COLO668 (cell line): ENCODE results near the gene FMNL3.

Source experiments
- DNase-seq: peaks from one replicate; lab custom pipeline; 2025; ENCODE audit not compliant: unreplicated experiment; lab: John Stamatoyannopoulos, UW

FMNL3 gene

DNA sequence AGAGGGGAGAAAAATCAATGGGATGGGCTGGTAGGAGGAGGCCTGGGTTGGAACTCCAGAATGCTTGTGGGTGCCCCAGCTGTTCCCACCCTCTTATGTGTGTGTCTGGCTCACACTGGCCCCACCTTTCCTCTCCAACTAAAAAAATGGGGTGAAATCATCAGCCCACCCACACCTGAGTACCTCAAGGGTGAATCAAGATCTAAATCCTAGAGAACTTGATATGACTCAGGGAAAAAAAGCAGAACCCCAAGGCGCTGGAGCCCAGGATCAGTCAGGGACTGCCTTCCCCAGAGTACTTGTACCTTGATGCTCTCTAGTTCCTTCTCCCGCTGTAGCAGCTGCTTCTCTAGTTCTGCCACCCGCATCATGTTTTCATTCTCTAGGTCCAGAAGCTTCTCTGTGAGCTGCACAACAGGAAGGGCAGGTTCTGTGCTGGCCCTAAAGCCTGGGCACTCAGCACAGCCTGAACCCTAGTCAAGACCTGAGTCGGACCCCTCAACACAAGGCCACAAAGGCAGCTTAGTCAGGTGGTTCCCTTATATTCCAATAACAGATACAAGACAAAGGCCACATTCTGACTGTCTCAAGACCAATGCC is 54.2 kb downstream of the FMNL3 start:
- no peak for DNase-seq

DNA sequence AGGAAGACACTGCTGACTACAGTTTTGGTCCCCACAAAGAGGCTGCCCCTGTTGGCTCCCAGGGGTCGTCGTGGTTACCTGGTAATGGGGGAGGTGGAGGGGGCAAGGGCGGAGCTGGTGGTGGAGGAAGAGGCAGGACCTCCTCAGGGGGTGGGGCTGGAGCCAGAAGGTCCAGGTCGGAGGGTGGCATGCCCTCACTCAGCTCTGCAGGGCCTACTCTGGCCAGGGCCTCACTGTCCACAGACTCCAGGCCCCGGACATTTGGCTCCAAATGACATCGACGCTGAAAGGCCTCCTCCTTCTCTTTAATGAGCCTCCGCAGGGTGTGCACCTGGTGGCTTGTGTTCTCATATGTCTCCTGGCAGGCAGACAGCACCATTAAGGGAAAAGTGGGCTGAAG is 55.4 kb downstream of the FMNL3 start:
- DNase-seq, result no peak

DNA sequence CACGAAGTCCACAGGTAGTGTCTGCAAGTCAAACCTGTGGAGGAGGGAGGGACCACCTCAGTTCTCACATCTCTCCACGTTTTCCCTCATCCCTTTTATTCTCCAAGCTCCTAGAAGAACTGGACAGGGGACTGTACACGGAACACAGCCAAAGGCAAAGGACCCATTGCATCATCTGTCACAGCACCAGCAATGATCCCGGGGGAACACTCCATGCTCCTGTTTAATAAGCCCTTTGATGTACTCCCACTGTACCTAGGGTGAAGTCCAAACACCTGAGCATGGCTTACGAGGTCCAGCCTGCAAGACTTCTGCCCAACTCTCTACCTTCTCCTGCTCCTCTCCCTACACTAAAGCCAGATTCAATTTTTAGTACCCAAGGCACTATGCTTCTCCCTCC is 57.3 kb downstream of the FMNL3 start:
- DNase-seq, result no peak

DNA sequence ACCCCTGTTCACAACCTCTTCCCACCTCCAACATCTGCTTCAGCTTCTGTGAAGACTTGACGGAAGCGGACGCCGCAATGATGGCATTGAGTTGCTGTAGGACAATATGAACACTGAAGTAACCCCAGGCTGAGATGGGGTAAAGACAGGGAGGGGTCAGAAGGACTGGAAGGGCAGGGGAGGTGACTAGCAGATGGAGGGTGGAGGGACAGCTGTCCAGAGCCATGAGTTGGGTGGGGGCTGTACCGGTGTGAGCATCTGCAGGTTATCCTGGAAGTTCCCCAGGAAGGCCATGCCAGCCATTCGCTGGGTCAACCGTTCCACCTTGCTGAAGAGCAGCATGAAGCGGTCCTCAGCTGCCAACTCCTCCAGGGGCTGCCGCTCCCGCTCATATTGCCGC is 57.8 kb downstream of the FMNL3 start:
- no peak for DNase-seq

DNA sequence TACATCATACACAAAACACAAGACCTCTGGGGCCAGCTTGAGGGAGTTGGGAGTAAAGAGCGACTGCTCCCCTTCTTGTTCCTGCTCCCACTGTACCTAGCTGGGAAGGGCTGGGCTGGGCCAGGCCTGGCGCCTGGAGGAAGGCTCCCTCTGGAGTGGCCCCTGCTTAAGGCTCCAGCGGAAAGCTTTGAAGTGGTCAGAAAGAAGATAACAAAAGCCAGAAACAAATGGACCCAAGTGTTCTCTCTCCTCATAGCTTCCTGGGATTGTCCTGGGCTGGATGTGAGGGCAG is 58.5 kb downstream of the FMNL3 start:
- no peak for DNase-seq

DNA sequence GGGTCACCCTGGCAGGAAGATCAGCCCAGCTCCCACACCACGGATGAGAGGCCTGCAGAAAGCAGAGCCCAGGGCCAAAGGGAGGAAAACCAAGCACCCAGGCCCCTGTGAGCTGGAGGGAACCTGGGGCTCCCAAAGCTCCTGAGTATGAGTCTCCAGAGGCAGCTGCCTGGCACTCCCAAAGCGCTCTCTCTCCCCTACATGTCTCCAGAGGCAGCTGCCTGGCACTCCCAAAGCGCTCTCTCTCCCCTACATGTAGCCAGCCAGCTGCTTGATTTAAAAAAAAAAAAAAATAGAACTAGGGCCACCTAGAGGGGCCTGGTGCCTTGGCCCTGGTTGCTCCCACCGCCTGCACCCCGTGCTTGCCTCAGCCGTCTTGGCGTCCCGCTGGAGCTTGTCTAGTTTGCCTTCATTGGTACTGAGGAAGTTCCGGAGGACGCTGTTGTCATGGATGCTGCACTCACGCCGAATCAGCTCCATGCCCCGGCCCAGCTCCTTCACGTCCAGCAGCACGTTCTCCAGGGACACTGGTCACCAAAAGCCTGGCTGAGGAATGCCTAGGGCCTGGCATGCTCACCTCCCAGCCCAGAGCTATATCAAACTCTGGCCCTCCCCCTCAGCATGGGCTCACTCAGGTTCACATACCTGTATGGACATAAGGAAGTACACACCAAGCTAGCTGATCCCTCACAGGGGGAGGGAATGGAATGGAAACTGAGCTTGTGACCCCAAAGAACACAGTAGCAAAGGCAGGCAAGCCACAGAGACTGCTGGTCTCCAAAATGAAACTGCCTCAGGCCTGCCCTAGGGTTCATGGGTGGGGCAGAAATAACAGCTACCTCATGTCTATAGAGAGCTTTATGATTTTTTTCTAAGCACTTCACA is 59.1 kb downstream of the FMNL3 start:
- DNase-seq, result no peak

DNA sequence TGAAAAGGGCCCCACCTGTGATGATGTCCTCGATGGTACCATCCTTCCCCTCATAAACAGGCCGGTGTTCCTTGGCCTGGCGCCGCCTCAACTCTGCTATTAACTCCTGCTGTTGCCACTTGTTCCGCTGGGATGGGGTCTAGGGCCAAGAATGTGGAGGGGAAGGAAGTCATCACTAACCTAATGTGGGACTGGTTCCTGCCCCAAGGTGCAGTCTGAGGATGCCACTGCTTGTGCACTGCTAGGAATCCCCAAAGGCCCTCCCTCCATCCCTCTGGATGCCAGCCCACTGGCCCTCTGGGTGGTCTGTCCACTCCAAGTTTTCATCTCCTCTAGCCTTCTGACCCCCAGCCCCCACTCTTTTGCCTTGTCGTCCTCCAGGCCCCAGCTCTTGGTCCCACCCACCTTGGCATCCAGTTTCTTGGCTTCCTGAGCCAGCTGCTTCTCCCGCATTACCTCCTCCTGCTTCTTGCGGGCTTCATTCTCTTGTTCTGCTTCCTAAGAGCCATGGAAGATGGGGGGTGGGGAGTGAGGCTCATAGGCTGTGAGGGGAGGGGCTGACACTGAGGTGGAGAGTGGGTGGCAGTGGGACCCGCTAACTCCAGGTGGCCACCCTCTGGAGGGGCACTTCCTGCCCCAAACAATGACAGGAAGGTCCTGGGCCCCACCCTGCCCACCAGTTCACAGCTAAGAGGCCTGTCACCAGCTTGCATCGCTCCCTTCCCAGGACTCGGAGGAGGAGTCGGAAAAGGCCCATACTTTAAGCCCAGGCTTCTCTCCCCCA is 60.1 kb downstream of the FMNL3 start:
- DNase-seq, result no peak

DNA sequence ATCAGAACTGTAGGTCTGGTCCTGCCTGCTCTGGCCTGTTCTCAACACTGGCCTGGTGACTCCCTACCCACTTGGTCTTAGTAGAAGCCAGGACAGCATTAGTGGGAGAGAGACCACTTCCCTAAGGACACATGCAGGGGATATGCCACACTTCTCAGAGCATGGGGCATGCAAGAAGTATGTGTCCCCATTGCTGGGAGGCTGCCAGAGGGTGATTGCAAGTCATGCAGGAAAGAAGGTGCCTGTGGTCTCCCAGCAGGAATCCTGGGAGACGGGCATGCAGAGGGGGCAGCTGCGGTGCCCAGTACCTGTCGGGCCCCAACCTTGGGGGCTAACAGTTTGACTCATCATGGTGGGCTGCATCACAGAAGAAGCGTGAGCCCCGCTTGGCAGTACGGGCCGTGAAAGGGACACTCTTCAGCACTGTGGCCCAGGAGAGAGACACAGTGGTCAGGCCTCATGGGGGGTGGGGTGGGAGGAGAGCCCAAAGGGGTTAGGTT is 60.8 kb downstream of the FMNL3 start:
- no peak for DNase-seq

DNA sequence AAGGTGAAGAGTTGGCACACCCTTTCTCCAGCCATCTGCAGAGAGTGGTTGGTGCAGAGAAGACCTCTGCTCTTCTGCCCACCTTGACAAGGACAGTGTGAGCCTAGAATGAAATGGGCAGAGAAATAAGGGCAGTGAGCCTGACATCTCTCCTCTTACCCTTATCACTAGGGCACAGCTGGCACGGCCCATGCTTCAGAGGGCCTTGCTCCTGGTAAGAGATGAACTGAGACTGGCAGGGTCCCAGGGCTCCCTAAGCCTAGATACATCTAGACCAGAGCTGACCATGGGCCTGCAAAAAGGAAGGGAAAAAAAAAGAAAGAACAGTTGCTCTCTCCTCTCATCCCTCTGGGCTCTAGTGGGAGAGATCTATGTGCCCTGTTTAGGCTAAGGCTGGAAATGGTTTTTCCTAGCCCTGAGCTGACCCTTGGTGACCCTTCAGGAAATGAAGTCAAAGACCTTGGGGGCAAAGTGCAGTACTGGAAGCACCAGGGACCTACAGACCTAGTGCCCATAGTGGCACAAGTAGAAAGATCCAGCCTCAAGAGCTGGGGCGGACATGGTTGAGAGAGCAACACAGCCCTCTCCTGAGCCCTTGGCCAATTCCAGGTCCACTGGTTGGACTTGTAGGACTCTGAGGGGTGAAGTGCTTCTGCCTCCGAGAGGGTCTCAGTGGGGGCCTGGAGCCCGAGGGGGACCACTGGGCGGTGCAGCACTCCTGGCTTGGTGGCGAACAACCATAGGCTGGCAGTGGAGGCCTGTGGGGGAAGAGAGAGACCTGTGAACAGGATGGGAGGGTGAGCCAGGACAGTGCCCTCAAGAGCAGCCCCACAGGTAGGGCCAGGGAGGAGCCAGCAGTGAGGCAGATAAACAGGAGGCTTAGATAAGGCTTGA is 61.8 kb downstream of the FMNL3 start:
- DNase-seq, result no peak

DNA sequence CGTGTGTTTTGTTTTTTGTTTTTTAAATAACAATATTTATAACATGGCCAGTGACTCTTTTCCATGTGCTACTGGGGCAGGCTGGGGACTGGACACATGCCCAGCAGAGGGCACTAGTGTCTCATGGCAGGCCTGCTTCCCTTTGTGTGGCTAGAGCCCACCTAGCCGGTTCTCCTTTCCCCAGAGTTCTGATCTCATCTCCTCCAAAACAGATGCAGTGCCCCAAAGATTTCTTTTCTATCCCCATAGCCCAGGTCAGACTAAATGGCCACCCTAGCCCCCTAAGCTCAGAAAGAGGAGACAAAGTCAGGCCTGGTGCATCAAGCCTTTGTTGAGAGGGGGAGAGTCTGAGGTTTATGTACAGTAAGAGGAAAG is 62.6 kb downstream of the FMNL3 start:
- DNase-seq, result peak; percentile 48

DNA sequence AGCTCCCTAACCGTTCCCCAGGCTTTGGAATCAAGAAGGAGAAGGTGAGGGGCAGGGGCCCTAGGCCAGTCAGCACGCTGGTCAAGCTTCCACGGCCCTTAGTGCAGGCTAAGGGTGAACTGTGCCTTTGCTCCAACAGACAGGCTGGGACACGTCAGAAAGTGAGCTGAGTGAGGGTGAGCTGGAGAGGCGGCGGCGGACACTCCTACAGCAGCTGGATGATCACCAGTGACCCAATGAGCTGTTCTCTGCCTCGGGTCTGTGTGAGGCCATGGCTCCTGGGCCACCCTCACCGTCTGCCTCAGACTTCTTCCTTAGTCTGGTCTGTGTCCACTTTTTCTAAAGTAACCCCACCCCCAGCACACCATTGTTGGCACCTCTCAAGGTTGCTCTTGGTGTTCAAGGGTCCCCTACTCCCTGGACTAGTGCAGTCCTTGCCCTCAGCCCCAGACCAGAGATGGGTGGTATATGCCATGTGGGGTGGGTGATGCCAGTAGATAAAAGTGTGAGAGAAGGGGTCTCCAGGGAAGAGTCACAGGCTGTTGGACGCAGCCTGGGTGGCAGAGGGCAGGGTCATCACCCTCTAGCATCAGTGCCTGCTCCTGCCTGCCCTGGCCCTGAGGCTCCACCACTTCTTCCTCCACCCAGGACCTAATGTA is 63.1 kb downstream of the FMNL3 start:
- DNase-seq, result no peak

DNA sequence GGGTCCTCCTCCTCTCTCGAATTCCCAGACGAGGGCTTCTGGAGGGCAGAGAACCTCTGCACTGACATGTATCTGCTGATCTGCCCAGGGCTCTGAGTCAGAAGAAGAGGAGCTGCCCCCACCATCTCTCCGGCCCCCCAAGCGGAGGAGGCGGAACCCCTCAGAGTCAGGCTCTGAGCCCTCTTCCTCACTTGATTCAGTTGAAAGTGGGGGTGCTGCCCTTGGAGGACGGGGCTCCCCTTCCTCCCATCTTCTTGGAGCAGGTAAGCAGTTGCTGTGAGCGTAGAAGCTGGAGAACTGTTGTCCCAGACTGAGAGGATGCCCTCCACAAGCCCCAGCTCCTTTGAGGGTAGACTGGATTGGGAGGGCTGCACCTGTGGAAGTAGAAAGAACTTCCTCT is 64.1 kb downstream of the FMNL3 start:
- DNase-seq, result no peak

DNA sequence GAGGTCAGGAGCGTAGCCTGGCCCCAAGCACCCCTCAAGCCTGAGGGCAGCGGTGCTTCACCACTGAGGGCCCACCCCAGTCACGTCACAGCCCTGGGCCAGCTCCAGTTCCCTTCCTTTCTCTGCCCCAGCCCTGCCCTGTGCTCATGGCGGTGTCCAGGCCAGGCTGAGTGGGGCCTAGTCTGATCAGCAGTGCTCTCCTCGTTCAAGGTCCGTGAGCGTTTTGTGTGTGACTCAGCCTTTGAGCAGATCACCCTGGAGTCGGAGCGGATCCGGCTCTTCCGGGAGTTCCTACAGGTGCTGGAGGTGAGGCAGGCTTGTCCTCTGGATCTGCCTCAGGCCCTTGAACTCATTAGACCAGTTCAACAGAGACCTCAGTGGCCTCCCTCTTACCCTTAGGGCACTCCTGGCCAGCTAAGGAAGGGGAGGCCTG is 64.8 kb downstream of the FMNL3 start:
- no peak for DNase-seq

DNA sequence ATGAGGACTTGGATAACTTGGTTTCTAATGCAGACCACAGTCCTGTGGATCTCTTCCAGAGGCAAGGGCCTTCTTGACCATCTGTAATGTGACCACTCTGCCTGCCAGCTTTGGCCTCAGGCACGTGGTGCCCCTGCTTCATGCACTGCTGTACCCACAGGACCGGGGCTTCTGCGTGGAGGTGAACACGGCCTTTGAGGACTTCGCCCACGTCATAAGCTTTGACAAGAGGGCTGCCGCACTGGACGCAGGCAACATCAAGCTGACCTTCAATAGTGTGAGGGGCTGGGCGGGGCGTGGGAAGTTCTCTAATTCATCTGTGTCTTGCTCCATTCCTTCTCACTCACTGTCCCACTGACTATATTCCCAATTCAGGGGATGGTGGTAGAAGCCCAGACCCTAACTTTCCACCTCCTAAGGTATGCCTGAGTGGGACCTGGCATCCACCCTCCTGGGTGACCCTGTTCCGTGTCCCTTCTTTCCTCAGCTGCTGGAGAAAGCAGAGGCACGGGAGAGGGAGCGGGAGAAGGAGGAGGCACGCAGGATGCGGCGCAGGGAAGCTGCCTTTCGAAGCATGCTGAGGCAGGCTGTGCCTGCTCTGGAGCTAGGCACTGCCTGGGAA is 65.3 kb downstream of the FMNL3 start:
- DNase-seq, result no peak

DNA sequence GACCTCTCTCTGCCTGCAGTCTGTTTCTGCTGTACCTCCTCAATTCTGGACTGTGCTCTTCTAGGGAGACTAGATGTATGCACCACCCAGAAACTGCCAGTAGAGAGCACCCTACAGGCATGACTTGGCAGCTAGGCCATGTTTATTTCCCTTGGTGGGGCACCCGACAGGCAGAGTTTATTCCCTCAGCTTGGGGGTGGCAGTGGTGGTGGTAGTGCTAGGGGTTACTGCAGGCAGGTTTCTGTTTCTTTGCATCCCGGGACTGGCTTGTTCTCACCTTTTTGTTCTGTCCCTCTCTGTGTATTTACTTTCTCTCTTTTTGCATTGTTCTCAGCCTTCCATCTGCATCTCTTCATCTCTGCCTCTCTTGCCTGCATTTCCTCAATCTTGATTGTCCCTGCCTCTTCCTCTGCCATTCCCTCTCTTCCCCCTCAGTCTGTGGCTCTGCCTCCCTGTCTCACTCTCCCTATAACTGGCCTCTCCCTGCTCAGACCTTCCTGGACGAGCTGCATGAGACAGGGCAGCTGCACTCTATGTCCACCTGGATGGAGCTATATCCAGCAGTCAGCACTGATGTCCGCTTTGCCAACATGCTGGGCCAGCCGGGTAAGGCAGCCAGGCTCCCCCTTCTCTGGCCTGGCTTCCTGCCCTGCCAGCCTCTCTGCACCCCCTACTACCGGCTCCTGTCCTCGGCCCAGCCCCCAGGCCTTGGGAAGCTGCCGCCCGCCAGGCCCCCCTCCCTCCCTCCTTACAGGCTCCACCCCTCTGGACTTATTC is 70.0 kb downstream of the FMNL3 start:
- peak; percentile 14 for DNase-seq

DNA sequence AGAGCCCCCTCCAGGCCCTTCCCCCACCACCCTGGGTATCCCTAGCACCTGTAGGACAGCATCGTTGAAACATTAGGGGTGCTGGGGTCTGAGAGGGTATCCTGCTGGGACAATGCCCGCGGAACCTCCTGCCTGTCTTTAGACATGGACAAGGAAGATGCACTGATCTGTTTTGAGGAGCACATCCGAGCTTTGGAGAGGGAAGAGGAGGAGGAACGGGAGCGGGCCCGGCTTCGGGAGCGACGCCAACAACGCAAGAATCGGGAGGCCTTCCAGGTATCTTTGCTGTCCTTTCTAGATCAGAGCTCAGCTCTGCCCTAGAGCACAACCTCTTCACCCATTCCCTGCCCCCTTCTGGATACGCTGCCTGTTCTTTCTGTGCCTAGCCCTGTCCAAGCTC is 70.6 kb downstream of the FMNL3 start:
- DNase-seq, result no peak

DNA sequence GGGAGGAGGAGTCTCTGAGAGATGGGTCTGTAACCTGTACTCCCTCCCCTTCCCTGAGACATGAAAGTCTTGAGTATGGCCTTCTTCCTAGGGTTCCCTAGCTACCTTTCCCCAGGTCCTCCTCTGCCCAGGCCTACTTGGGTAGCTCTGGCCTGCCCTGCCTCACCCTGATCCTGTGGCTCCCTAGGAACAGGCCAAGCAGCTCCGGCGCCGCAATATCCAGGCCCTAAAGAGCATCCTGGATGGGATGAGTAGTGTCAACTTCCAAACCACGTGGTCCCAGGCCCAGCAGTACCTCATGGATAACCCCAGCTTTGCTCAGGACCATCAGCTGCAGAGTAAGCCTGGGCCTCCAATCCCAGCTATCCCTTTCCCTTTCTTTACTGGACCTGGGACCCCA is 71.5 kb downstream of the FMNL3 start:
- DNase-seq, result no peak

DNA sequence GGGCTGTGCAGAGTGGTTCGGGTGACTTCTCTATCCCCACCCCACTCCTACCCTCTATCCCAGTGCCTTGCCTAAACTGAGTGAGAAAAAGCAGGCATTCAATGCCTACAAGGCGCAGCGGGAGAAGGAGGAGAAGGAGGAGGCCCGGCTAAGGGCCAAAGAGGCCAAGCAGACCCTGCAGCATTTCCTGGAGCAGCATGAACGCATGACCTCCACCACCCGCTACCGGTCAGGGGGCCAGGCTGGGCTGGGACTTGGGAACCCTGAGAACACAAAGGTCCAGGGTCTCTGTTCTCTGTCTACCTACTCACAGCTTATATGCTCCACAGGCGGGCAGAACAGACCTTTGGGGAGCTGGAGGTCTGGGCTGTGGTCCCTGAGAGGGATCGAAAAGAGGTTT is 72.2 kb downstream of the FMNL3 start:
- DNase-seq, result no peak

DNA sequence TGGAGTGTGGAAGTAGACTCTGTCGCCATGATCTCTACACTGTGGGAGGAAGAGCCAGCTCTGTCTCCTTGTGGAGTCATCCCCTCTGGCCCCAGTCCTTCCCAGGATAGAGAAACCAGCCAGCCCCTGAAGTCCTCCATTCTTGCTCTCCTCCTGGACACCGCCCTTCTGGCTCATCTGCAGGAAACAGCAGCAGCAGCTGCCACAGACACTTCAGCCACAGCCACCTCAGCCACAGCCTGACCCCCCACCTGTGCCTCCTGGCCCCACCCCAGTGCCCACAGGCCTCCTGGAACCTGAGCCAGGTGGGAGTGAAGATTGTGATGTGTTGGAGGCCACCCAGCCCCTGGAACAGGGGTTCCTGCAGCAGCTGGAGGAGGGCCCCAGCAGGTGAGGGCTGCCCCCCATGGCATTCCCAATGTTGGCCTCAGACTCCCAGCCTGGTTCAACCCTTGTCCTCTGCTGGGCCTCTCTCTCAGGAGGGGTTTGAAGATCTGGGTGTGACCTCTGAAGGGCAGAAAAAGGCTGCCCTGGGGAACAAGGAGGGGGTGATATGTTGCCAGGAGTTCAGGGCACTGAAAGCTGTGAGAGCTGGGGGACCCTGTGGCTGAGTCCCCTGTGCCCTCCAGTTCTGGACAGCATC is 73.4 kb downstream of the FMNL3 start:
- DNase-seq, result no peak
